ENCODE measurements around the gene ANKRD11. TPM values are rescaled to one million over a fixed set of nuclear protein-coding genes. Genes with fewer than 3 reads are reported as not detected.

Gene ANKRD11
- total RNA-seq, 8 experiments from 2014 or later: 22.6 to 148 (median 52.5) TPM

DNA sequence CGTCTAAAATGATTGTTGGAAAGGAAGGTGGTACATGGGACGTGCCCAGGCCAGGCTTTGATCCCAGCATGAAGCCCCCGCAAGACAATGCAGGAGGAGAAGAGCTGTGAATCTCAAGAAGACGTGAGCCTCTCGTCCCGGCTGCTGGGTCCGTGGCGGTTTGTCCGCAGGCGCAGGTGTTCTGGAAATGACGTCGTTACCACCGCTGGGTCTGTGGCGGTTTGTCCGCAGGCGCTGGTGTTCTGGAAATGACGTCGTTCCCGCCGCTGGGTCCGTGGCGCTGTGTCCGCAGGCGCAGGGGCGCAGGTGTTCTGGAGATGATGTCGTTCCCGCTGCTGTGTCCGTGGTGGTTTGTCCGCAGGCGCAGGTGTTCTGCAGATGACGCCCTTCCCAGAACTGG, 31.9 kb upstream of the ANKRD11 start:
- in situ Hi-C loops (cut with MboI; ENCODE audit: low pct_unique_long_range_greater_than_20kb in 2 of 9, low sequenced_read_pairs in 9 of 9, unreplicated experiment in 9 of 9): no loop called here
- Histone ChIP-seq H3K27ac (no peak overlapping the region), H3K4me3 (no peak overlapping the region), H3K4me1 (replicated peaks in 1 of 2) (peaks cover 1 to 2% of the 10 kb centered on the region in 2 donors)
- 63 to 100% (median 87%) methylated on average over 1 to 15 of the region's 31 CpGs; no CpG with 5 or more reads in 2 of the 10 experiments for WGBS, 10 experiments
- ATAC-seq (replicated peaks in 6 of 8): peak in 1 of 8 experiments; percentile 14

DNA sequence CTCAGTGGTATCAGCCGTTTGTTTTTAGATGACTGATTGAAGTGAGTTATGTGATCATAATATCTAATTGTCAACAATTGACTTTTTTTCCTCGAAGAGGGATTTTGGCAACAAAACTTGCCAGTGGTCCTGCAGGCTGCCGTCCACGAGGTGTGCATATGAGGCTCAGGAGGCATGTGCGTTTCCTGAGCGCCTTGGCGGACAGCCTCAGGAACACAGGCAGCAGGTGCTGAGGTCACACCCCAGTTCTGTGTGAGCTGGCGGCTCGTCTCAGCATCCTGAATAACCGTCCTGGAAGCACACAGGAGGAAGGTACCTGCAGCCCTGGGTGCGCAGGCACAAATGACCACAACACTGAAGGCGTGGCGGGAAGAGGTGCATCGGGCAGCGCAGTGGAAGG, 29.5 kb upstream of the ANKRD11 start:
- no peak overlapping the region for H3K4me3 ChIP-seq

DNA sequence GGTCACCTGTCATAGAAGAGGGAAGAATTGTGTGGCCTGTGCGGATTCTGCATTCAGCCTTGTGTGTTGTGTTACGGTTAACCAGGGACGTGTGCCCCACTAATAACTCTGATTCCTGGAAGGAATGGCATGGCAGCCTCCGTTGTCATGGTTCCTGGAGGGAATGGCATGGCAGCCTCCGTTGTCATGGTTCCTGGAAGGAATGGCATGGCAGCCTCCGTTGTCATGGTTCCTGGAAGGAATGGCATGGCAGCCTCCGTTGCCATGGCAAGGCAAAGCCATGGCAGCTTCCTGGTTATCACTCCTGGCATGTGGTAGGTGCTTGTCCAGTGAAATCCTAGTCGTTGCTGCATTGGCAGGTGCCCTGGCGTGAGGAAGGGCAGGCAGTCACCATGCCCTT, 26.8 kb upstream of the ANKRD11 start:
- in situ Hi-C loops (cut with MboI; ENCODE audit: low pct_unique_long_range_greater_than_20kb in 2 of 9, low sequenced_read_pairs in 9 of 9, unreplicated experiment in 9 of 9): no loop called here
- peak in 5 of 8 experiments; percentile 72 to 90 (median 82) for ATAC-seq (replicated peaks in 6 of 8)
- Histone ChIP-seq H3K4me3 (no peak overlapping the region), H3K4me1 (replicated peaks in 1 of 2) (peaks cover 2 to 6% of the 10 kb centered on the region in 2 donors), H3K27ac (no peak overlapping the region)
- WGBS, 10 experiments: 9 to 100% (median 53%) methylated on average over 1 to 5 of the region's 9 CpGs; no CpG with 5 or more reads in 2 of the 10 experiments

More for the DNA sequence above, 29.5 kb upstream of the ANKRD11 start:
- ATAC-seq (replicated peaks in 6 of 8): no peak
- WGBS, 10 experiments: 86 to 99% (median 89%) methylated on average over 3 to 11 of the region's 15 CpGs; no CpG with 5 or more reads in 4 of the 10 experiments
- in situ Hi-C loops (cut with MboI; ENCODE audit: low pct_unique_long_range_greater_than_20kb in 2 of 9, low sequenced_read_pairs in 9 of 9, unreplicated experiment in 9 of 9): no loop called here
- Histone ChIP-seq H3K27ac (no peak overlapping the region), H3K4me1 (replicated peaks in 1 of 2) (peaks cover 2 to 6% of the 10 kb centered on the region in 2 donors)

DNA sequence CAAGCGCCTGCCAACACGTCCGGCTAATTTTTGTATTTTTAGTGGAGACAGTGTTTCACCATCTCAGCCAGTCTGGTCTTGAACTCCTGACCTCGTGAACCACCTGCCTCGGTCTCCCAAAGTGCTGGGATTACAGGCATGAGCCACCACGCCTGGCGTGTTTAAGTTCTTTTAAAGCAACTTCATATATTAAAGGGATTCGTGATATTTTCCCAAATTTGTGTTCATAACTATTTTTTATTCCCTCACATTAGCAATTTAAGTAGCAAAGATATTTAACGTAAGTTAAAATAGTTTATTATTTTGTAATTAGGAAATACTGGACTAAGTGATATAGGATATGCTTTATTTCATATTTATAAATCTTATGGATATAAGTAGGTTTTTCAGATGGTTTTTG, 22.1 kb upstream of the ANKRD11 start:
- no peak overlapping the region for H3K27ac ChIP-seq
- WGBS, 10 experiments: 92 to 100% (median 100%) methylated on average over 4 to 6 of the region's 9 CpGs; no CpG with 5 or more reads in 1 of the 10 experiments
- no peak overlapping the region for H3K4me3 ChIP-seq
- H3K4me1 ChIP-seq (replicated peaks in 1 of 2): peaks cover 7 to 15% of the 10 kb centered on the region in 2 donors
- no peak for ATAC-seq (replicated peaks in 6 of 8)
- in situ Hi-C loops (cut with MboI; ENCODE audit: low pct_unique_long_range_greater_than_20kb in 2 of 9, low sequenced_read_pairs in 9 of 9, unreplicated experiment in 9 of 9): no loop called here

DNA sequence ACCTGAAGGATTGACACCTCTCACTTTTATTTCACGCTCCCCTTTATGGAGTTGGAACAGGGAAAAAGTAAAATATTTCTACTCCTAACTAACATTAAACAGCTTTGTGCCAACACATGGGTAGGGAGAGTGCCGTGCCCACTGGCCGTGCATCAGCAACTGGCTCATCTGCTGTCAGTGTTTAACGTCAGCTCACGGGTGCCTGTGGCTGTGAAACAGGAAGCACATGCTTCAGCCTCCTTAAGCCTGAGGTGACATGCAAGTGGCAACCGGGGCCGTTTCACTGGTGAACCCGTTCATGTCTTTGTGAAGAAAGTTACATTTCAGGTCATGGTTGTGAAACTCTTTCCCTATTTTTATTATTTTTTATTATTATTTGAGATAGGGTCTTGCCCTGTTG, 21.0 kb upstream of the ANKRD11 start:
- in situ Hi-C loops (cut with MboI; ENCODE audit: low pct_unique_long_range_greater_than_20kb in 2 of 9, low sequenced_read_pairs in 9 of 9, unreplicated experiment in 9 of 9): no loop called here
- no peak overlapping the region for H3K4me3 ChIP-seq
- ATAC-seq (replicated peaks in 6 of 8): no peak
- WGBS, 10 experiments: 78 to 100% (median 92%) methylated on average over 1 to 8 of the region's 8 CpGs; no CpG with 5 or more reads in 1 of the 10 experiments
- no peak overlapping the region for H3K27ac ChIP-seq
- H3K4me1 ChIP-seq (replicated peaks in 1 of 2): peaks cover 11 to 15% of the 10 kb centered on the region in 2 donors

DNA sequence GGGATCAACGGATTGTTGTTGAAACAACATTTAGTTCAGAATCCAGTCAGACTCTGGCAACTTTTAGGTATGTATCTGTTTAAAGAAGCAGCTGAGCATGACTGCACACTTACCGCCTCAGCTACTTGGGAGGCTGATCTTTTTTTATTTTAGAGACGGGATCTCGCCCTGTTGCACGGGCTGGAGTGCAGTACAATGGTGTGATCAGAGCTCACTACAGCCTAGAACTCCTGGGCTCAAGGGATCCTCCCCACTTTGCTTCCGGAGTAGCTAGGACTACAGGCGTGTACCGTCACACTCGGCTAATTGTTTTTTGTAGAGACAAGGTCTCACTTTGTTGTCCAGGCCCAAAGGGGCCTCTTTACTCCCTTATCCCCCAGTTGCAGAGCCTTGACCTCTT, 20.2 kb upstream of the ANKRD11 start:
- Histone ChIP-seq H3K4me3 (no peak overlapping the region), H3K27ac (no peak overlapping the region), H3K4me1 (replicated peaks in 1 of 2) (peaks cover 11 to 15% of the 10 kb centered on the region in 2 donors)
- WGBS, 10 experiments: 83 to 100% (median 100%) methylated on average over 1 to 5 of the region's 9 CpGs; no CpG with 5 or more reads in 1 of the 10 experiments
- ATAC-seq (replicated peaks in 6 of 8): no peak
- in situ Hi-C loops (cut with MboI; ENCODE audit: low pct_unique_long_range_greater_than_20kb in 2 of 9, low sequenced_read_pairs in 9 of 9, unreplicated experiment in 9 of 9): no loop called here

DNA sequence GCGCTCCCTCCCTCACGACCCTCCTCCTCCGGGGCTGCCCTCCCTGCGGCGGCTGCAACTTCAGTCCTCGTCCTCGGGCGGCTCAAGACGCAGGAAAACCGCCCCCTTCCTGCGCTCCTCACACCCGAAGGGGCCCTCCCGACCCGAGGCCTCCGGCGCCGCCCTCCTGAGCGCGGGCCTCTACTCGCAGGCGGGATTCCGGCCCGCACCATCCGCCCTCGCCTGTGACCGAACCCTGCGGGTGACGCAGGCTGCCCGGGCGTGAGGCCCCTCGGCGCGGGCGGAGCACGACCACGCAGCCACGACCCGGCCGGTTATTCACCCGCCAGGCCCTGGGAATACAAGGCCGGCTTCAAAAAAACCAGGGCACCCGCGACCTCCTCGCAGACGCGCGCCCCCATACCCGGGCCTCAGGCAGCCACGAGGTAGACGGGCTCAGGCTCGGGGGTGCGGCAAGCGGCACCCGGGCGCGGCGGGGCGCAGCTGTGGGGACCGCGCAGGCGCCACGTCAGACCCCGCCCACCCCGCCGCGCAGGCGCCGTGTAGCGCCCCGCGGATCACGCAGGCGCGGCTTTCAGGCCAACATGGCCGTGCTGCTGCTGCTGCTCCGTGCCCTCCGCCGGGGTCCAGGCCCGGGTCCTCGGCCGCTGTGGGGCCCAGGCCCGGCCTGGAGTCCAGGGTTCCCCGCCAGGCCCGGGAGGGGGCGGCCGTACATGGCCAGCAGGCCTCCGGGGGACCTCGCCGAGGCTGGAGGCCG, 17.7 kb upstream of the ANKRD11 start, which contains the start of gene SPG7:
Gene SPG7 (plus strand): TSS at position 570 of the 757 bp plus-strand sequence. CDS start 15 bp downstream, at position 585.
- peak within 1 kb of the TSS; percentile 94 to 99 for H3K27ac ChIP-seq
- peak; percentile 53 to 90 (median 86) for ATAC-seq (replicated peaks in 6 of 8)
- 0% methylated on average over 4 to 8 of the region's 90 CpGs; no CpG with 5 or more reads in 7 of the 10 experiments for WGBS, 10 experiments
- peak within 1 kb of the TSS; percentile 89 to 99 (median 94) for H3K4me3 ChIP-seq
- in situ Hi-C loops (cut with MboI; ENCODE audit: low pct_unique_long_range_greater_than_20kb in 2 of 9, low sequenced_read_pairs in 9 of 9, unreplicated experiment in 9 of 9): no loop called here
- peaks cover 11 to 20% of the 10 kb centered on the region in 2 donors for H3K4me1 ChIP-seq (replicated peaks in 1 of 2)

DNA sequence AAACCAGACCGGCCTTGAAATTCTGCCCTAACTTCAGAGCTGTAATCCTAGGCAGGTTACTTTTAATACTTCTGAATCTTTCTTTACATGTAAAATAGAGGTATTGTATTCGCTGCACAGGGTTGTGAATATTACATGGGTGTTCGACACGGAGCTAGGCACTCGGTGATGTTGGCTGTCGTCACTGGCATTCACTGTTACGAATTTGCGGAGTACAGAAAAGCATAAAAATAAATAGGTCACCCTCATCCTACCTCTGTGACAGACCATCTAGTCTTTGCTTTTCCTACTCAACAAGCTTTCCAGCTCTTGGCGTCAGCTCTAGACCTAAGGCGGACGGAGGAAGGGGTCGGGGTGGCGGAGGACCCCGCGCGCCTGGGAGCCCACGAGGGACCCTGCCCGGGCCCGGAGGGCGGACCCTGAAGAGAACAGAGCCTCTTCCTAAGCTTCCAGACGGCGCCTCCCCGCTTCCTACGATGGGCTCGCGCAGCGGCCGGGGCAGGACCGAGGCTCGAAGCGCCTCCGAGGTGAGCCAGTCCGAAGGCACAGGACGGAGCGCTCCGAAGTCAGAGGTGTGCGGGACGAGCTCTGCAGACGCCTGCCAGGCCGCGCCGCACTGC, 17.0 kb upstream of the ANKRD11 start:
- H3K4me3 ChIP-seq: peak overlapping the region; percentile 89 to 99 (median 94)
- in situ Hi-C loops (cut with MboI; ENCODE audit: low pct_unique_long_range_greater_than_20kb in 2 of 9, low sequenced_read_pairs in 9 of 9, unreplicated experiment in 9 of 9): no loop called here
- ATAC-seq (replicated peaks in 6 of 8): peak in 2 of 8 experiments; percentile 10 to 16
- 7 to 86% (median 19%) methylated on average over 1 to 9 of the region's 42 CpGs; no CpG with 5 or more reads in 3 of the 10 experiments for WGBS, 10 experiments
- H3K4me1 ChIP-seq (replicated peaks in 1 of 2): peaks cover 11 to 20% of the 10 kb centered on the region in 2 donors
- peak overlapping the region; percentile 94 to 99 for H3K27ac ChIP-seq

DNA sequence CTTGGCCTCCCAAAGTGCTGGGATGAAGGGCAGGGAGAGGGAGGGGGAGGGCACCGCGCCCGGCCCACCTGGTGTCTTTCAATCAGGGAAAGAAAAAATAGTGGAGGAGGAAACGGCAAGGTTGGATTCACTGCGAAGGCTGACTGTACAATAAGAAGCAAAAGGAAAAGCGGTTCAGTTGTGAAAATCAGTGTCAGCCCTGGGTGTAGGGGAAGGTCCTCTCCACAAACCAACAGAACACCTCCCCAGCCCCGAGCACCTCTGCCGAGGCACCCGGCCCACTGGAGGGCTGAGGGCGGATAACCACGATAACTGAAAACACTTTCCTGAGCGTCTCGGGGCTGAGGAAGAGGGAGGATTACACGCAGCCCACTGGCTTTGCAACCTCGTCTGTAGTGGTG, 16.4 kb upstream of the ANKRD11 start:
- peak overlapping the region in 1 of 2 donors; percentile 94 for H3K27ac ChIP-seq
- H3K4me1 ChIP-seq (replicated peaks in 1 of 2): peaks cover 11 to 20% of the 10 kb centered on the region in 2 donors
- in situ Hi-C loops (cut with MboI; ENCODE audit: low pct_unique_long_range_greater_than_20kb in 2 of 9, low sequenced_read_pairs in 9 of 9, unreplicated experiment in 9 of 9): no loop called here
- peak overlapping the region in 4 of 5 donors; percentile 93 to 99 (median 95) for H3K4me3 ChIP-seq
- ATAC-seq (replicated peaks in 6 of 8): no peak
- 0 to 100% (median 64%) methylated on average over 1 to 8 of the region's 15 CpGs; no CpG with 5 or more reads in 2 of the 10 experiments for WGBS, 10 experiments

DNA sequence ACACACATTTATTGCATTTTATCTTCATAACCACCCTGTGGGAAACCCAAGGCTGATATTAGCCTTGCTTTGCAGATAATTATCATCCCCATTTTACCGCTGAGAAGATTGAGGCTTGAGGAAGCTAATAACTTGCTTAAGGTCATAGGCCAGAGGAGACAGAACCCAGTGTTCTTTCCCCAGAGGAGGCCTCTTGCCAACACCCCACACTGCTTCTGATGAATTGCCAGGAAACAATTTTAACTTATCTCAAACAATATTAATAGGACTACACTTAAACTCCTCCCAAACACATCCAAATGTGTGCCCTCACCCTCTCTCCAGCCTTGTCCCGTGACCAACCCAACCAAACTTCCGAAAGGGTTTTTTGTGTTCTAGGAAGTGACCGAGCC, 15.7 kb upstream of the ANKRD11 start:
- in situ Hi-C loops (cut with MboI; ENCODE audit: low pct_unique_long_range_greater_than_20kb in 2 of 9, low sequenced_read_pairs in 9 of 9, unreplicated experiment in 9 of 9): no loop called here
- peaks cover 11 to 20% of the 10 kb centered on the region in 2 donors for H3K4me1 ChIP-seq (replicated peaks in 1 of 2)
- no peak overlapping the region for H3K4me3 ChIP-seq
- ATAC-seq (replicated peaks in 6 of 8): no peak
- WGBS, 10 experiments: 60 to 100% (median 85%) methylated on average over 1 to 4 of the region's 4 CpGs; no CpG with 5 or more reads in 4 of the 10 experiments
- no peak overlapping the region for H3K27ac ChIP-seq

DNA sequence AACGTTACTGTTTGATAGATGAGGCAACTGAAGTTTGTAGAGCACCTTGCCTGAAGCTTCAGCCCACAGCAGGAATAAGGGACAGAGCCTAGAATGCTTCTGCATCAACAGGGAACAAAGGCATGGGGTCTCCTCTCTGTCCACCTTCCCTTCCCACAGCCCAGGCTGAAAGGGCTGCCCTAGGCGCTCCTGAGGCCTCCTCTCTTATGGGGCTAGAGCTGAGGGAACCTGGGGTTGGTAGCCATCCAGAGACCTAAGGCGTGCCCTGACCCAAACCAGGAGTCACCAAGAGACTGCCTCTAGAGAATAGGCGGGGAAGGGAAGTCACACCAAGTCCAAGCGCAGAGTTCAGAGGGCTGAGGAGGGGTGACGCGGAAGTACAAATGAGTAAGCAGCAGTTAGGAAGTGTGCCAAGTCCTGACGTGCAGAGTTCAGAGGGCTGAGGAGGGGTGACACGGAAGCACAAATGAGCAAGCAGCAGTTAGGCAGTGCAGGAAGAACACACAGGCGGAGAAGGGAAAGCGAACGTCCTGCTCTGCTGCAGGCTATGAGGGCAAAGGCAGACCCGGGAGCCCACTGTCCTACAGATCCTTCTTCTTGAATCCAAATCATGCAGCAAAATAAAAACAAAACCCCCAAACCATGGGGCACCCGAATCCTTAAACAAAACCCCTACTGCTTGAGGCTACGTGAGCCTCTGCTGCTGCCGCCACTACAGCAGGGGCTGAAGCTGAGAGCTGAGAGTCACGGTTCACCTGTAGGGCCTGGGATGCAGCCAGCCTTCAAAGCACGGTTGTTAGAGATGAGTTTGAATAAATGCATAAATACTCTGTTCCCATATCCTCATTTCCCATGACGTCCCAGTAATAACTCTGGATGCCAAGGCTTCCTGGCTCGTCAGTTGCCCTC, 15.1 kb upstream of the ANKRD11 start:
- peak in 3 of 8 experiments; percentile 3 to 13 (median 5) for ATAC-seq (replicated peaks in 6 of 8)
- WGBS, 10 experiments: 27 to 90% (median 66%) methylated on average over 4 to 11 of the region's 20 CpGs; no CpG with 5 or more reads in 2 of the 10 experiments
- H3K27ac ChIP-seq: no peak overlapping the region
- in situ Hi-C loops (cut with MboI; ENCODE audit: low pct_unique_long_range_greater_than_20kb in 2 of 9, low sequenced_read_pairs in 9 of 9, unreplicated experiment in 9 of 9): no loop called here
- H3K4me3 ChIP-seq: no peak overlapping the region
- H3K4me1 ChIP-seq (replicated peaks in 1 of 2): peaks cover 11 to 20% of the 10 kb centered on the region in 2 donors

DNA sequence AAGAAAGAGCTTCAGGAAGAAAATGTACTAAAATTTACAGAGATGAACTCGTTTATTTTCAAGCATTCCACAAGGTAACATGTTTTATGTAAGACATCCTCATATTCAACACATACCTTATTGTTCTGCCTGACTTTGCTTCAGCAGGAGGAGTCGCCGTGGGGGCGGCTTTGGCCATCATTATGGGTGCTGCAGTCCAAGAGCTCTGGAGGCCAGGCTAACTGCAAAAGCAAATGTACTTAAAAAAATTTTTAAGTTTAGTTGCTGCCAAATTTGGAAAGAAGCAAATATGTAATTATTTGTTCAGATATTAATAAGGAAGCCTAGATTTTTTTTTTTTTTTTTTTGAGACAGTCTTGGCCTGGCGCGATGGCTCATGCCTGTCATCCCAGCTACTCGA, 13.7 kb upstream of the ANKRD11 start:
- H3K4me3 ChIP-seq: no peak overlapping the region
- no peak overlapping the region for H3K27ac ChIP-seq
- ATAC-seq (replicated peaks in 6 of 8): no peak
- in situ Hi-C loops (cut with MboI; ENCODE audit: low pct_unique_long_range_greater_than_20kb in 2 of 9, low sequenced_read_pairs in 9 of 9, unreplicated experiment in 9 of 9): no loop called here
- WGBS, 10 experiments: 17 to 96% (median 84%) methylated on average over 1 to 6 of the region's 7 CpGs; no CpG with 5 or more reads in 2 of the 10 experiments
- peaks cover 6 to 12% of the 10 kb centered on the region in 2 donors for H3K4me1 ChIP-seq (replicated peaks in 1 of 2)

Measured in motor neuron (in vitro differentiated cells).